SU-DHL-6 (cell line): ENCODE data around the gene CFAP410.

Source experiments
- EZH2phosphoT487 ChIP-seq: fragments of 200-600 bp; sonication (generic), shearing (Covaris generic); conservative IDR thresholded peaks from 2 replicates; pipeline ENCODE4 v1.6.1; 2018; ENCODE audit warnings: mild to moderate bottlenecking, antibody characterized with exemption, low read length, moderate library complexity, mixed read lengths
- TF ChIP-seq, protein P1 (sequence below): fragments of 200-600 bp; sonication (generic); IDR thresholded peaks from one replicate; pipeline ENCODE4 v1.5.1; 2017; ENCODE audit warnings: antibody characterized with exemption, mild to moderate bottlenecking, low read length, moderate library complexity; ENCODE audit not compliant: insufficient read depth, poor library complexity, severe bottlenecking

DNA sequence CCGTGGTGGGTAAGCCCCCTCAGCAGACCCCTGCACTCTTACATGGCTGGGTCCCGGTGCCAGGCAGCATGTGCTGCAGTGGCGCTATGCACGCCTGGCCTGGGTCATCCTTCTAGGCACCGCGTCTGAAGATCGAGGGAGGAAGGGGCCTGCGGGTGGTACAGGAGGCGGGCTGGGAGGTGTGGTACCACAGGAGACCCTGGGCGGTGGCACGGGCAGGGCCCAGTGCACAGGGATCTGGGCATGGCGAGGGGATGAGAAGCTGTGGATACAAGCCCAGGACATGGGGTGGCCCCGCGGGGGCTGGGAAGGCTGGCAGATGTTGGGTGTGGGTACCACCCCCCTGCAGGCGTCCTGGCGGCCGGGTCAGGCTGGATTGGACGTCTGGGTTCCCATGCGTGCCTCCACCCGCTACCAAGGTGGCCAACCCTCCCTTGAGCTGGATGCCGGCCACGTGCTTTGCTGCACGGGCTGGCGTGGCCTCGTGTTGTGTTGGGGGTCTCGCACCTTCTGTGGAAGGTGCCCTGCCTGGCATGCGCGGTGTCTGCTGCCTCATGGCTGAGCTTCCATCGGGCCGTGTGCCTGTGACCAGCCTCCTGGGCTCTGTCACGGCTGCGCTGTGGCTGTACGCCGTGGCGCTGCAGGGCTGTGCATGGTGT, 19.7 kb downstream of the CFAP410 start:
- TF ChIP-seq, protein P1, sequence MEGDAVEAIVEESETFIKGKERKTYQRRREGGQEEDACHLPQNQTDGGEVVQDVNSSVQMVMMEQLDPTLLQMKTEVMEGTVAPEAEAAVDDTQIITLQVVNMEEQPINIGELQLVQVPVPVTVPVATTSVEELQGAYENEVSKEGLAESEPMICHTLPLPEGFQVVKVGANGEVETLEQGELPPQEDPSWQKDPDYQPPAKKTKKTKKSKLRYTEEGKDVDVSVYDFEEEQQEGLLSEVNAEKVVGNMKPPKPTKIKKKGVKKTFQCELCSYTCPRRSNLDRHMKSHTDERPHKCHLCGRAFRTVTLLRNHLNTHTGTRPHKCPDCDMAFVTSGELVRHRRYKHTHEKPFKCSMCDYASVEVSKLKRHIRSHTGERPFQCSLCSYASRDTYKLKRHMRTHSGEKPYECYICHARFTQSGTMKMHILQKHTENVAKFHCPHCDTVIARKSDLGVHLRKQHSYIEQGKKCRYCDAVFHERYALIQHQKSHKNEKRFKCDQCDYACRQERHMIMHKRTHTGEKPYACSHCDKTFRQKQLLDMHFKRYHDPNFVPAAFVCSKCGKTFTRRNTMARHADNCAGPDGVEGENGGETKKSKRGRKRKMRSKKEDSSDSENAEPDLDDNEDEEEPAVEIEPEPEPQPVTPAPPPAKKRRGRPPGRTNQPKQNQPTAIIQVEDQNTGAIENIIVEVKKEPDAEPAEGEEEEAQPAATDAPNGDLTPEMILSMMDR = no peak
- TF ChIP-seq EZH2phosphoT487 = no peak
